GM19395 (cell line): ENCODE data around the gene CRTAC1.
A peak's percentile ranks its signal among the peaks of the same experiment; 100 is the strongest.

Source experiments
- ATAC-seq: cut with Tn5 transposase; IDR thresholded peaks from one replicate; pipeline ENCODE4 v1.9.1; 2021; ENCODE audit warnings: mild to moderate bottlenecking, moderate library complexity; ENCODE audit not compliant: unreplicated experiment

Gene CRTAC1, protein sequence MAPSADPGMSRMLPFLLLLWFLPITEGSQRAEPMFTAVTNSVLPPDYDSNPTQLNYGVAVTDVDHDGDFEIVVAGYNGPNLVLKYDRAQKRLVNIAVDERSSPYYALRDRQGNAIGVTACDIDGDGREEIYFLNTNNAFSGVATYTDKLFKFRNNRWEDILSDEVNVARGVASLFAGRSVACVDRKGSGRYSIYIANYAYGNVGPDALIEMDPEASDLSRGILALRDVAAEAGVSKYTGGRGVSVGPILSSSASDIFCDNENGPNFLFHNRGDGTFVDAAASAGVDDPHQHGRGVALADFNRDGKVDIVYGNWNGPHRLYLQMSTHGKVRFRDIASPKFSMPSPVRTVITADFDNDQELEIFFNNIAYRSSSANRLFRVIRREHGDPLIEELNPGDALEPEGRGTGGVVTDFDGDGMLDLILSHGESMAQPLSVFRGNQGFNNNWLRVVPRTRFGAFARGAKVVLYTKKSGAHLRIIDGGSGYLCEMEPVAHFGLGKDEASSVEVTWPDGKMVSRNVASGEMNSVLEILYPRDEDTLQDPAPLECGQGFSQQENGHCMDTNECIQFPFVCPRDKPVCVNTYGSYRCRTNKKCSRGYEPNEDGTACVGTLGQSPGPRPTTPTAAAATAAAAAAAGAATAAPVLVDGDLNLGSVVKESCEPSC

GRCh38 chr10:98030093-98030821, at the start of gene CRTAC1:
Gene CRTAC1, minus strand, starts transcription at chr10:98030621. Its CDS starts 149 bp downstream, at chr10:98030472.
- no peak for ATAC-seq

DNA sequence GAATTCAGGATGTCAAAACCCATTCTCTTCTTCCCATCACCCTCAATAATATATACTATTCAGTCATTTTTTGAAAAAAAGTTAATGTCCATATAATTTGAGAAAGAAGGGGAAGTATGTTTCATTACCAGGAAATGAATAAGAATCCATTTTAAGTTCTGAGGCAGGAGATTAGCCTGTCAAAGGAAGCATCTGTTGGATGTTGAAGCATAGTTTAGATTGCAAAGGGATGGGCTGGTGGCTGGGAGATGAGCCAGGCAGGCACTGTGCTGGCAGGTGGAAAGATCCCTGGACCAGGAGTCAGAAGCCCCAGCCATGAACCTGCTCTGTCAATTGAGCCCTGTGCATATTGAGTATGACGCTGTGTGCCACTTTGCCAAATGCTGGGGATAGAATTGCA, 48.4 kb upstream of the CRTAC1 start:
- no peak for ATAC-seq

- no peak for ATAC-seq
Measured at GRCh38 chr10:98077223-98077622, 46.8 kb upstream of the CRTAC1 start.

- no peak for ATAC-seq
Measured at GRCh38 chr10:98076086-98076485, 45.7 kb upstream of the CRTAC1 start.

DNA sequence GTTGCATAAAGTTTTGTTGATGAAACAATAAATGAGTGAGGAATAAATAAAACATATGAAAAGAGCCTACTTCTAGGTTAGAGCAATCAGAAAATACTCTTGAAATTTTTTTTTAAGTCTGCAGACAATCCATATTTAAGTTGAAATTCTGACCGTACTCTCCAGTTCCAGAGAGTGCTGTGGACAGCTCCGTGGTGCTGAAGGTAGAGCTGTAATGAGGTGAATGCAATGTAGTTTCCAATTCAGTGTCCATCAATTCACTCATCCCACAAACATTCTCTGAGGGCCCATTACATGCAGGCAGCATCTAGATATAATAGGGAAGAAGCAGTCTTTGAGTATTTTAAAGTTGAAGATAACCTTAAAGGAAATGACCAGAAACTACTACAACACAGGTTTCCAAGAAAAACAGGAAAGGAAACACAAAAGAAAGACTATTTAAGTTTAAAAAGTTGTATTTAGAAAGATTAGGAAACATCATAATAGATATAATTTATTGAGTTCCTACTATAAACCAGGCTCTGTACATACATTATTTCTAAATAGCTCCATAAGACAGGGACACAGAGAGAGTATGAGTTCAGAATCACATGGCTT, 44.0 kb upstream of the CRTAC1 start:
- no peak for ATAC-seq

GRCh38 chr10:98067165-98067564, 36.7 kb upstream of the CRTAC1 start:
- no peak for ATAC-seq

DNA sequence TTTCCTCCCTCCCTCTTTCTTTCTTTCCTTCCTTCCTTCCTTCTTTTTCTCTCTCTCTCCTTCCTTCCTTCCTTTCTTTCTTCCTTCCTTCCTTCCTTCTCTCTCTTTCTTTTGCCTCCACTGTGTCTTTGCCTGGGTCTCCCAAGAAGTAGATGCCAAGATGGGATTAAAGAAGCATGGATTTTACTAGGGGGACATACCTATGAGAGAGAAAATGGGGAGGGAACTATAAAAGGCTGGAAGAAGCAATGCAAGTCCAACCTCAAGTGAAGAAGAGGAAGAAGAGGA, 33.3 kb upstream of the CRTAC1 start:
- ATAC-seq = no peak

DNA sequence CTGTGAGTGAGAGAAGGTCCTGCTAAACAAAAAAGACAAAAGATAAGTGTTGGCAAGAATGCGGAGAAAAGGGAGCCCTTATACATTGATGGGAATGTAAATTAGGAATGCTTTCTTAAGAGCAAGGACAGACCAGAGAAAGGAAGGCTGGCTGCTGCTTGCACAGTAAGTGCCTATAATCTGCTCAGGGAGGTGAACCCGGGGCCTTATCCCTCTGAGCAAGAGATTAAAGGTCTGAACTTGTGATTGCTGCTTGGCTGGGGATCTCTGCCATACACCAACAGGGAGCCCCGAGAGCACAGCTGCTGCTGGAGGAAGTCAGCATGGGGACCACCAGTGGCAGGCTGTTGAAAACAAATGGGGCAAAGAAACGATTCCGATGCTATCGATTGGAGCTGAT, 32.0 kb upstream of the CRTAC1 start:
- no peak for ATAC-seq

DNA sequence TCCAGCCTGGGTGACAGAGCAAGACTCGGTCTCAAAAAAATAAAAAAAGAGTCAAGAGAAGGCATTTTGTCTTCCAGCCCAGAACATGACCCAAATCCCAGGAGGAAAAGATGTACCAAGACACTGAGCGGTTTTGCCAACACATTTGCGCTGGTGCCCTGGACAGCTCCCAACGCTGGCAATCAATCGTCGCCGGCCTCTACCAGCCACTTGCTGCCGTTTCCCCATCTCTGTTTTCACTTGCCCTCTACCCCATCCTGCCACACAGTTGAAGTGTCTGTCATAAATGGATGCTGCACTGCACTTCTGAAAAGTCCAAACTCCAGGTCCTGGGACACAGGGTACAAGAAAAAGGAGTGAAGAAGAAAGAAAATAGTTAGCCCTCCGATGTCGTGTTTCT, 29.7 kb upstream of the CRTAC1 start:
- ATAC-seq = no peak

DNA sequence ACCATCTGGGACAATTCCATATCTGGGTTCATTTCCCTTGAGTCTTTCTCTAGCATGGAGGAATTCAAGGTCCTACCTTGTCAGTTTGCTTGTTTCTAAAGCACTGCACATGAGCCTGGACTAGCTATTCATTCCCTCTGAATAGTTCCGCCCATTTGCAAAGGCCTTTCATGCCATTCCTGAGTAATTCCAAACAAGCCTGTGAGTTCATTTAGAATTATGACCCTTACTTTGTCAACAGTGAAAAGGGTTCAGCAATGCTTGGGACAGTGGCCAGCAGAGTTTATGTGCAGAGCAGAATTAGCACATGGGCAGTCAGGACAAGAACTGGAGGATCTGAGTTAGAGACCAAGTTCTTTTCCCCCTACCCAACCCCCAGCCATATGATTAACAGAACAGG, 27.9 kb upstream of the CRTAC1 start:
- no peak for ATAC-seq

GRCh38 chr10:98055841-98056516, 25.6 kb upstream of the CRTAC1 start:
- no peak for ATAC-seq

GRCh38 chr10:98047009-98047741, 16.8 kb upstream of the CRTAC1 start:
- no peak for ATAC-seq

- peak; percentile 69 for ATAC-seq
Measured at GRCh38 chr10:98045785-98046389, 15.5 kb upstream of the CRTAC1 start.

GRCh38 chr10:98041352-98042043, 11.1 kb upstream of the CRTAC1 start:
- ATAC-seq = no peak

GRCh38 chr10:98039690-98040381, 9.4 kb upstream of the CRTAC1 start:
- ATAC-seq = no peak

DNA sequence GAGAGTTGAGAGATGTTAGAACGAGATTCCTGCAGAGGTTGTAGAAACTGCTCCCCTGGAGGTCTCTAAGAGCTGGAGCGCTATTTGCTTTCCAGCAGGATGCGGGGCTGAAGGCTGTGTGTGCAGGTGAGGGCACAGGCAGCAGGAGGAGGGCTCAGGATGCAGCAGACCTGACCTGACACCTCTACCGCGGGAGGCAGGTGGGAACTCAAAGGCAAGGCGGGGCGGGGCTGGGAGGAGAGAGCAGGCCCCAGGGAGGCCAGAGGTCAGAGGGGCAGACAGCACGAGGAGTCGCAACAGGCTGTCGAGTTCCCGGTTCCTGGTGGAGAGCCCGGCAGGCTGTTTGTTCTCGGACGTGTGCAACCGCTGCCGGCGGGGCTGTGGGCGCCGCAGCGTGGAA, 7.9 kb upstream of the CRTAC1 start:
- ATAC-seq = no peak

GRCh38 chr10:98035599-98035998, 5.2 kb upstream of the CRTAC1 start:
- no peak for ATAC-seq

GRCh38 chr10:98033515-98033914, 3.1 kb upstream of the CRTAC1 start:
- ATAC-seq = no peak

- ATAC-seq = no peak
Measured at GRCh38 chr10:98031440-98031839, 1.0 kb upstream of the CRTAC1 start.
